ENCODE measurements around the gene C9orf78. TPM values are rescaled to one million over a fixed set of nuclear protein-coding genes. Genes with fewer than 3 reads are reported as not detected.

C9orf78 gene
- total RNA-seq, 1 experiment from 2014 or later, result 37.5 TPM

DNA sequence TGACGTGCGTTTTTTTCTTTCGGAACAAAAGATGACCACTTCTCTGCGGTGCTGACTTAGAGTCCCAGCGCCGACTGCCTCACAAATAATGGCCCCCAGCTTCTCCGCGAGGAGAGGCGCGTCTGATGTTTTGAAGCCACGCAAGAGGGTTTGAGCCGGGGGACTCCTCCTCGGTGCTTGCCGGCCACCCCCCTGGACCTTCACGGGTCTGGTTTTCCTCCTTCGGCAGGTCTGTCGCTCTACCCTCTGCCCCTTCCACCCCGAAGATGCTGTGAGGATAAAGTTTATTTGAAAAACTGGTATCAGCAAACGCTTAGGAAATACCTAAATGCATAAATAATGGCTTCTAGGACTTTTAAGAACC, 767 bp upstream of the C9orf78 start:
- TF ChIP-seq, protein P1, sequence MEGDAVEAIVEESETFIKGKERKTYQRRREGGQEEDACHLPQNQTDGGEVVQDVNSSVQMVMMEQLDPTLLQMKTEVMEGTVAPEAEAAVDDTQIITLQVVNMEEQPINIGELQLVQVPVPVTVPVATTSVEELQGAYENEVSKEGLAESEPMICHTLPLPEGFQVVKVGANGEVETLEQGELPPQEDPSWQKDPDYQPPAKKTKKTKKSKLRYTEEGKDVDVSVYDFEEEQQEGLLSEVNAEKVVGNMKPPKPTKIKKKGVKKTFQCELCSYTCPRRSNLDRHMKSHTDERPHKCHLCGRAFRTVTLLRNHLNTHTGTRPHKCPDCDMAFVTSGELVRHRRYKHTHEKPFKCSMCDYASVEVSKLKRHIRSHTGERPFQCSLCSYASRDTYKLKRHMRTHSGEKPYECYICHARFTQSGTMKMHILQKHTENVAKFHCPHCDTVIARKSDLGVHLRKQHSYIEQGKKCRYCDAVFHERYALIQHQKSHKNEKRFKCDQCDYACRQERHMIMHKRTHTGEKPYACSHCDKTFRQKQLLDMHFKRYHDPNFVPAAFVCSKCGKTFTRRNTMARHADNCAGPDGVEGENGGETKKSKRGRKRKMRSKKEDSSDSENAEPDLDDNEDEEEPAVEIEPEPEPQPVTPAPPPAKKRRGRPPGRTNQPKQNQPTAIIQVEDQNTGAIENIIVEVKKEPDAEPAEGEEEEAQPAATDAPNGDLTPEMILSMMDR (conservative IDR thresholded peaks at IDR 0.05), result no peak
- H3K27ac Mint-ChIP-seq, result peak overlapping the region; percentile 84 to 94 (median 87); a peak in 6 of 7 replicates
- H3K4ac ChIP-seq (ENCODE audit: low read depth, low read length), result no peak overlapping the region
- no peak overlapping the region for H2BK12ac ChIP-seq (ENCODE audit: insufficient read length, low read depth, low read length)
- H3K9ac ChIP-seq (ENCODE audit: extremely low read depth, insufficient read length, low read length), result no peak overlapping the region
- no peak overlapping the region for H4K5ac ChIP-seq (ENCODE audit: insufficient read length, low read depth, low read length)
- H3K4me2 ChIP-seq (ENCODE audit: insufficient read depth, insufficient read length, low read length), result peak overlapping the region; percentile 50
- no peak overlapping the region for H3T11ph ChIP-seq (ENCODE audit: low read length)
- no peak overlapping the region for H2BK20ac ChIP-seq (ENCODE audit: low read depth, low read length, poor library complexity, severe bottlenecking)
- H3K27ac ChIP-seq (ENCODE audit: insufficient read length, low read depth, low read length), result no peak overlapping the region
- no peak overlapping the region for H4K8ac ChIP-seq (replicated peaks; ENCODE audit: insufficient read length, low read depth, low read length)
- no peak overlapping the region for H2BK15ac ChIP-seq (ENCODE audit: low read depth, low read length)
- WGBS (ENCODE audit: extremely low coverage, insufficient read length, low lambda C conversion rate), result no CpG with 5 or more reads among the region's 19 CpGs
- peaks cover 6% of the 10 kb centered on the region; the same call in 1 of the 2 replicates for H3K4me1 ChIP-seq (ENCODE audit: insufficient read depth, low read length)
- peak overlapping the region; percentile 95 to 99 for H3K4me3 Mint-ChIP-seq
- H4K20me1 ChIP-seq (ENCODE audit: control insufficient read depth, insufficient read depth, insufficient read length), result no peaks in the 10 kb centered on the region
- no peaks in the 10 kb centered on the region; the same call in 1 of the 2 replicates for H3K27me3 Mint-ChIP-seq (ENCODE audit: low read depth)
- peaks cover 10% of the 10 kb centered on the region for H3K23me2 ChIP-seq (ENCODE audit: insufficient read length, low read depth, low read length, poor library complexity, severe bottlenecking)
- no peak overlapping the region for H4K91ac ChIP-seq (ENCODE audit: insufficient read length, low read depth, low read length)
- H3K27me3 ChIP-seq (ENCODE audit: insufficient read depth, low read length), result no peaks in the 10 kb centered on the region
- H3K4me1 Mint-ChIP-seq, result peaks cover 41 to 46% of the 10 kb centered on the region in 2 experiments
- H3K79me1 ChIP-seq (ENCODE audit: insufficient read depth, low read depth, low read length, poor library complexity, severe bottlenecking), result no peaks in the 10 kb centered on the region
- H3K56ac ChIP-seq (ENCODE audit: insufficient read length, low read depth, low read length), result no peak overlapping the region
- H3K9me3 Mint-ChIP-seq, result no peaks in the 10 kb centered on the region; a peak in 1 of 5 replicates
- H3K79me2 ChIP-seq (ENCODE audit: insufficient read depth, low read length), result no peaks in the 10 kb centered on the region; the same call in 1 of the 2 replicates
- H2BK5ac ChIP-seq (ENCODE audit: insufficient read length, low read length), result no peak overlapping the region
- no peak overlapping the region for H2AFZ ChIP-seq (ENCODE audit: low read length)
- DNase-seq, result no peak
- H3K36me3 Mint-ChIP-seq (ENCODE audit: insufficient read depth in 1 of 3, low read depth in 3 of 3), result peaks cover 8 to 21% (median 19%) of the 10 kb centered on the region in 3 experiments
- H3K18ac ChIP-seq (ENCODE audit: insufficient read length, low read depth, low read length), result no peak overlapping the region
- no peak overlapping the region for H3K14ac ChIP-seq (ENCODE audit: insufficient read depth, low read length)
- no peak overlapping the region for H3K23ac ChIP-seq (ENCODE audit: insufficient read length, low read depth, low read length)
- no peak overlapping the region for H2AK5ac ChIP-seq (ENCODE audit: insufficient read length, low read length)
- H3K9me3 ChIP-seq (ENCODE audit: control insufficient read depth, low read depth, low read length), result no peaks in the 10 kb centered on the region
- no peak overlapping the region for H2BK120ac ChIP-seq (ENCODE audit: low read depth, low read length, poor library complexity, severe bottlenecking)
